NCI-H526 (cell line): Measurements from ENCODE around the gene FBXW11.

Experiments
- DNase-seq, 2 experiments: peaks; one replicate each; lab custom pipeline; 2025; lab: John Stamatoyannopoulos, UW

Gene FBXW11

DNA sequence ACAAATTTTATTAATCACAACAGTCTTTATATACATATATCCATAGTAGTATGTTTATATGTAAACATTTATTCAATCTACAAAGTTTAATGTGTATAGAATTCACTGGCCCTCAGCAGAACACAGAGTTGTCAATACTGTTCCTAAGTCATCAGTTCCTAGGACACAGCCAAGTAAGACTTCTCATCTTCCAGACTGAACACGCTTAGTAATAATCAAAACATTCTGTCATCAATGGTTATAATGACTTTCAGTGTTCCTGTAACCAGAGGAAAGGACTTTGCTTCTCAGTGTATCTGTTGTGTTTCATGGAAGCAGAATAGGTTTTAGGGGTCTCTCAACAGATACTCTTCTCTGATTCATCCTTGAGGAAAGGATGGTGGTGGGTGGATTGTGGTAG is 138.7 kb downstream of the FBXW11 start:
- no peak for DNase-seq

DNA sequence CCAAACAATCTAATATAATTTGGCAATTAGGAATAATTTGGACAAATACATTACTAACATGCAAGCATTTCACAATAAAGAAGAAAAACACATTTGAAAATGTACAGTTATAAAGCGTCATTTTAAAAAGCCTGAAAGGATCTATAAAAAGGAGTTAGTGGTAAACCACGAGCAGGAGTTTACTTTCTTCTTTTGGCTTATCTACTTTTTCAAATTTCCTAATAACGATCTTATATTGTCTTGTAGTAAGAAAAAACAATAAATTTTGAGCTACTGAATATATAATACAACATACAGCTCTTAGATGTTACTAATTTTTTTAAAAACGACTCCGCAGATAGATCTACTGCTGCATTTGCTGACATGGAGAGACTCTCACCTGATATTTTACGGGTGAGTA is 141.0 kb downstream of the FBXW11 start:
- no peak for DNase-seq

DNA sequence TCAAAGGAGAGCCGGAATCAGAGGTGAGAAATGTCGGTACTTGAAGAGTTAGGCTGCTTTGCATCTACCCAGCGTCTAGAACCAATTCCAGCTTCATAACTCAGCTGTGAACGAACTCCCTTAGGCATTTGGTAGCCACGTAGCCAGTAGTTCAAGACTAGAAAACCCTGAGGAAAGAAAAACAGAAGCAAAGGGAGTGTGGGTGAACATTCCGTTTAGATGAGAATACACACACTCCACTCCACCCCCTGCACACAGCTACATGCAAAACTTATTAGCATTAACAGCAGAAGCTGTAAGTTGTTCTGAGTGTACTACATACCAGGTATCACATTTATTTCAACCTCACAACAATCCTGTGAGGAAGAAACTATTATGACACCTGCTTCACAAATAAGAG is 142.5 kb downstream of the FBXW11 start:
- no peak for DNase-seq

DNA sequence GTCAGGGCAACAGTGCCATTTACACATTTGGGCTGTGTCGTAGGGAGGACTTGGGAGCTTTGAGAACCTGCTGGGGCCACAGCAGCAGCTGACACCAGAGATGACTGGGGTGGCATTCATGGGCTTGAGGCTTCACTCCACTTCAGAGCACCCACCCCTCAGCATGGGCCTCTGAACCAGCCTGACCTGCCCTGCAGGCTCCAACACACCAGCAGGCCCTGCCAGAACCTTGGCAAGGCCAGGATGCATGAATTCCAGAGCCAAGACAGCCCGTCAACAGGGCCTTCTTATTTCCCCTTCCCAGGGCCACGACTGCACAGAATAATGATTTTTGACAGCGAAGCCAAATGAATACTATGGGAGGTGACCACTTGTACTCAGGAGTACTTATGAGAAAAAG is 143.8 kb downstream of the FBXW11 start:
- no peak for DNase-seq

DNA sequence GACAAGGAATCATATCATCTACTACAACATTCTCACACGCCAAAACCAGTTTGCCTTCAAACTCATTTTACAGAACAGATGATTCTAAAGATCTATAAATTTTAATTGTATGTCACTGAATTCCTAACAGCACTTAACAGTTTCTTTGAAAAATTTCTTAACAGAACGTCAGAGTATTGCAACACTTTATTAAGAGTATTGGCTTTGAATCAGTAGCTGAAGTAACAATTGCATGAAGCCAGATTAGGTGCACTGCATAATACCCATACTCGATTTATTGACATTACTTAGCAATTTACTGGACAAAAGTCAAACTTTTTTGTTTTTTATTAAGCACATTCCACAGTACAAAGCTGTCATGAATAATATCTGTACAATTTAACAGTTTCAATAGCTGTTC is 145.1 kb downstream of the FBXW11 start:
- no peak for DNase-seq

DNA sequence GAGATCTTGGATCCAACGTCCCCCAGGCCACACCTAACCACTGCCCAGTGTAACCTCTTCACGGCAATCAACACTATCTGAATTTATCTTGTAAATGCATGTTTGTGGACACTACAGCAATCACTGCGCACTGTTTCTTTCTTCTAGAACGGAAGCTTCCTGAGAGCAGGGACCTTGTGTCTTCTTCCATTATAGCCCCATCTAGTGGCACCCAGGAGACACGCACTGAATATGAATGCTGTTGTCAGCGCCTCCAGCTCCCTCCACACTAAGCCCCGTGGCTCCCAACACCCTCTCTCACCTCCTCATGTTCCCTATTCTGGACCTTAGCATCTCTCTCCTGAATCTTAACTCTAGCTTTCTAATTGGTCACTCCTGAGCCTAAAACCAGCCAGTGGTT is 148.1 kb downstream of the FBXW11 start:
- peak in 1 of 2 experiments; percentile 27 for DNase-seq

DNA sequence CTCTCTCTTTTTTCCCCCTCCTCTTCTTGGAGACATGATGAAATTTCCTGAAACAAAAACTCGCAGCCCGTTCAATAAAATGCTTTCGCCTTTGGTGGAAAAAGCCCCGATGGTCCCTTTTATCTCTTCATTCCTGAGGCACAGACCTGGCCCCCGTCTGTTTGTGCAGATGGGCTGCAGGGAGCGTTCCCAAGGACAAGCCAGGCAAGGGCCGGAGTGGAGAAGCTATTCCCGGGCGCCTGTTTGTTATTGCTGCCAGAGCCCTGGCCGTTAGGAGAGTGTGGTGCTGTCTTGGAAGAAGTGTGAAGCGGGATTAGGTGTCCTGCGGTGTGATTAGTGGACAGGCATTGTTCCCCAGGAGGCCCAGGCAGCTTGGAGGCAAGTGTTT is 149.0 kb downstream of the FBXW11 start:
- DNase-seq = no peak

DNA sequence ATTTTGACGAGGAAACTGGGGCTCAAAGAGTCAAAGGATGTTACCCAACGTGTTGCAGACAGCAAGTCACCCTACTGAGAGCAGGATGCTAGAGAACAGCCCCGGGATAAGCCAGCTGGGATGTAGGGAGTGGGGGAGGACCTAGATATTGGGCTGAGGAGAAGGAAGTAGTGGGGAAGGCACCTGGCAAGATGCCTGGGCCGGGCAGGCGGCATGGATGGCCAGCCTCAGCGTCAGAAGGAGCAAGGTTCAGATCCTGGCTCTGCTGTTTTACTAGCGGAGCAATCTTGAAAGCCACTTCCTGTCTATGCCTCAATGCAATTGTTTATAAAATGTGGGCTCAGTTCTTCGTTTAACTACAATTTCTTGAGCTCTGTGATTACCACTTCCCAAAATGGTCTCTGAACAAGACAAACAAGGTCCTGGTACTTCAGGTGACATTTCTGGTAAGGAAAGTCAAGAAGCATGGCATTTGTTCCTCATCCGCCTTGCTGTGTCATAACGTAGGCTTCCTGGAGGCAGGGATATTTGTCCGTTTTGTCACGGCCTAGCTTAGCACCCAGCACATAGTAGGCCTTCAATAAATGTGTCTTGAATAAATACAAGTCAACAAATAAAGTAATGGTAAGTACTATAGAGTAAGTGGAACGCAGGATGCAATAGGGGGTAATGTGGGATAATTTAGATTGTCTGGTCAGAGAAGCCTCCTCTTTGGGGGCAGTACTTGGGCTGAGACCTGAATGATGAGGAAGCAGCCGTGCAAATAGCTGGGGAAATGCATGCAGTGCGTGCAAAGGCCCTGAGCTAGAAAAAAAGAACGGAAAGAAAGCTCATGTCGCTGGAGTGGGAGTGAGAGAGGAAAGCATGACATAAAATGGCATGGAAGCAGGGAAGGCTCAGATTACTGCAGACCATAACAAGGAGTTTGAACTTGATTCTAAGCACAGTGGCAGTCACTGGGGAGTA is 150.4 kb downstream of the FBXW11 start:
- no peak for DNase-seq

DNA sequence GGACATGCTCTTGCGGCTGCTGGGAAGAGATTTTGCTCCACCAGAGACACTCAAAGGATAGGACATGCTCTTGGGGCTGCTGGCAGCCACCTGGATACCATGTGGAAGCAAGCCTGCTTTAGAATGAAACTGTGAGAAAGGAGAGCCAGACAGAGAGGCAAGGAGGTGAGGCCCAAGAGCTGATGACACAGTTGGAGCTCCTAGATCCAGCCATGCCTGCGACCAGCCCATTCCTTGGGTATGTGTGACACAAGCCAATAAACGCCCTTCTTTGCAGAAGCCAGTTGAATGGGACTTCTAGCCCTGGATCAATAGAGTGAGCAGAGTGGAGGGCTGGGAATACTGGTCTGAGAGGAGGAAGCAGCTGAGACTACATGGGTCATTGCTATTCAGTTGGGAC is 151.2 kb downstream of the FBXW11 start:
- no peak for DNase-seq

DNA sequence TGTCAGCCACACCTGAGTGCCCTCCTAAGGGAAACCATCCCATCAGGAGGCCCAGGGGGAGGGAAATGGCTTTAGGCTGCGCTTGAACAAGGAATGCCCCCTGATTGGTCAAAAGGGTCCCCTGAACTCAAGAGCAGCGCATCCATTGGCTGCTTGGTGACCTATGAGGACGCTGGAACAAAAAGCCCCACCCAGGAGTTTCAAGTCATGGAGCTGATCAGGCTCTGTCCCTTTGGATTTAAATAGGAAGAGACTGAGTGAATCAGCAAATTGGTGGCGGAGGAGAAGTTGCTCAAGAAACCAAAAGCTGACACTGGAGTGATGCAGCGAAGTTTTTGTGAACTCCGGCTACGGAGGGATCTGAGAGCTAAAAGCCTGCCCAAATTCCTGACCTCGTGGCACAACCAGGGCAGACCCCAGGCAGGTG is 154.2 kb downstream of the FBXW11 start:
- DNase-seq = no peak

DNA sequence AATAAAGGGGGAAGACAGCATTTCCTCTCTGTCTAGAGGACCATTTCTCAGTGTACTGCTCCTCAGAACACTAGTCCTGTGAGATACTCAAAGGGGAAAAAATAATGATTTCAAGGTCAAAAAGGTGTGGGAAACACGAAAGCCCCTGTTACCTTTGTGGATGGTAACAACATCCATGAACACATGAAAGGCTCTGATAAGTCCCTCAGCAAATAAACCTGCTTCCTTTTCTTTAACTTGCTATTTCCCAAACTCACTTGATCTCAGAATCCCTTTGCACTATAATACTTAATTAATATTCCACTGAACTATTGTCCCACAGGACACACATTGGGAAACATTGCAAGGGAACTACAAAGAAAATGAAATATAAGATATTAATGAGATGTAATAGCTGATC is 155.2 kb downstream of the FBXW11 start:
- DNase-seq = no peak

DNA sequence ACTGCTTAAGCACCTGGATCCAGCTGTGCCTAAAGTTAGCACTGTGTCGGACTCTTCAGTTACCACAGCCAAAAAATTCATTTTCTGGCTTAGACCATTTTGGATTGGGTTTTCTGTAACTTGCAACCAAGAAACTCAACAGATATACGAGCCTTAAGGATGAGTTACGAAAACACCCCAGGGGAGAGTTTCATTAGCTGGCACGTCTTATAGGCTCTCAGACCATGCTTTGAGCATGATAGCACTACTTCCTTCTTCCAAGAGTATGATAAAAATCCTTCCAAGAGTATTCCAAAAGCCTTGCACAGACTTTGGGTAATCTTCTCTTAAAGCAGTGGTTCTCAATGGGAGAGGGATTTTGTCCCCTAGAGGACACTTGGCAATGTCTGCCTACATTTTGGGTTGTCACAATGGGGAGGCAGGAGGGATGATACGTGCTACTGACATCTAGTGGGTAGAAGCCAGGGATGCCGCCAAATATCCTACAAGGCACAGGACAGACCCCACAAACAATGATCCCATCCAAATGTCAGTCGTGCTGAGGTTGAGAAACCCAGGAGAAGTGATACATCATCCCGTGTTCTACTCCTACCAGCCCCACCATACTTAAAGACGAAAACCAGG is 156.0 kb downstream of the FBXW11 start:
- peak in 1 of 2 experiments; percentile 25 for DNase-seq

DNA sequence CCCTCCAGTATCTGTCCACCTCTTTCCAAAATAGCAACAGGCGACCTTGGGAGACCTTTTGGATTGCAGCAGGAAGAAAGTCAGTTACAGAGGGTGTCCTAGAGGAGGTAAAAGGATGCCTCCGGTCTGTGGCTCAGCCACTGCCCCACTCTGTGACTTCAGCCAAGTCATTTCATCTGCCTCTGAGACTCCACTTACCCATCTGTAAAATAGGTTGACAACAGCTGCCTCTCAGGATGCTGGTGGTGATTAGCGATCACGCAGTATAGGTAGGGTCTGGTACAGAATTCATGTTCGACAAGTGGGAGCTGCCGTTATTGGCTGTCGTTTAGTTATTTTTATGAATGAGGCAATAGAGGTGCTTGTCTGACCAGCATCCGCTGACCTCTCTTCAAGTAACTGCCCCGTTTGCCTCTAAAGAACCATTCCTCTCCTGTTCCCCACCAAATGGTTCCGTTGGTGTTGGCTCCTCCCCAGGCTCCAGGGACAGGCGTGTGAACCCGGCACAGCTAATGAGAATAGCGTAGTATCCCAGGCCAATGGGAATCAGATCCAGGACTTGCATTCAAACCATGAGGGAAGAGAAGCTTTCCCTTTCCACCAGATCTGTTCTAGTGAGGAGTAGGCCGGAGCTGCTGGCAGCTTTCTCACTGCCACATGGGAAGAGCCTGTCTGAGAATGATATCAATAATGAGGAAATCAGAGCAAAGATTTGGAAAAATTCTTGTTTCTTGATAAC is 156.7 kb downstream of the FBXW11 start:
- DNase-seq = no peak

DNA sequence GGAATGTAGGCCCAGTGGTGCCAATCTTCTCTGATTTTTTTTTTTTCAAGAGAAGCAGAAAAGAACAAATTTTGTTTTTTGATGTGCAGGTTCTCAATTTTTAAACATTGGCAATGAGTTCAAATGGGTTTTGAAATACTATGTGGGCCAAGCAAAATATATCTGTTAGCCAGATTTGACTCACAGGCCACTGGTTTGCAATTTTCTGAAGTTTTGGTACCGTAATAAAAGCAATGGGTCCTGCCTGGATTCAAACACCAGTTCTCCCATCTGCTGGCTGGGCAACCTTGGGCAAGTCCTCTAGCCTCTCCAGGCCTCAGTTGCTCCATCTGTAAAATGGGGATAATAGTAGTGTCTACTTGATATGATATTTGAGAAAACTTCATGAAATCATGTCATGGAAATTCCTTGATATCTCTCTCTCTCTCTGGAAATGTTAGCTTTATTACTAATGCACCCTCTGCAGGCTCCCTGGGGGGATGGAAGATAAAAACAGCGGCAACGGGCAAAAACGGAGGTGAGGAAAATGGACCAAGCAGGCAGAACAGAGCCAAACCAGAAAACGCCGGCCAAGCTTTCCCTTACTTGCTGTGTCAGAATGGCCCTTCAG is 157.4 kb downstream of the FBXW11 start:
- DNase-seq = no peak

DNA sequence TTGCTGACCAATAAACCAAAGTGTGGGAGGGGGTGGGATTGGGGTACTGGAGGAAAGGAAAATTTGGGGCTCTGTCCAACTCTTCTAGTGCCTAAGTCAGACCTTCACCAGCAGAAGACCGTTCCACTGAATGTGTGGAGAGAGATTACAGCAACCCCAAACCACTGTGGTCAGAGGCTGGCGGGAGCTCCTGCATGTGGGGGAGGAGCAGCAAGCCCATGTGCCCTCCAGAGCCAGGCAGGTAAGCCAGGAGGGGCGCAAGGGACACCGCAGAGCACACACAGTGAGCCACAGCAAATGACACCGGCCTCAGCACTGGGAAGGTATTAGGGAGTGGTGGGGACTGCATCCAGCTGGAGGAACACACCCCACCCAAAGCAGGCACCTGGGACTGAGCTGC is 158.0 kb downstream of the FBXW11 start:
- DNase-seq = no peak

DNA sequence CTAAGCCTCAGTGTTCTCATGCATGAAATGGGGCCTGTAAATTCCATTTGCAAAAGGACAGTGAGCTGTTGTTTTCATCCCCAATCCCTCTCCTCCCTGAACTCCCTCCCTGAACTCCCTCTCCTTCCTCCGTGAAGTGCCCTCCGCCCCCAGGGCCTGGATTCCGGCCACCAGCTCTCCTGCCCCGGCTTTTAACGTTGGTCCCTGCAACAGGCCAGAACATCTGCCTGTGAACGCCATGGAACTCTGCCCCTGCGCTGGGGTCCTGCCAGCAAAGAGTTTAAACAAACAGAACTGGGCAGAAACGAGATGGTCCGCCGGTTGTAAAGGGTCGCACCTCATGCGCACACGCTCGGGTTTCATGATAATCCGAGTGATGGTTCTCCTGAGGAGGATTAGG is 158.4 kb downstream of the FBXW11 start:
- no peak for DNase-seq

DNA sequence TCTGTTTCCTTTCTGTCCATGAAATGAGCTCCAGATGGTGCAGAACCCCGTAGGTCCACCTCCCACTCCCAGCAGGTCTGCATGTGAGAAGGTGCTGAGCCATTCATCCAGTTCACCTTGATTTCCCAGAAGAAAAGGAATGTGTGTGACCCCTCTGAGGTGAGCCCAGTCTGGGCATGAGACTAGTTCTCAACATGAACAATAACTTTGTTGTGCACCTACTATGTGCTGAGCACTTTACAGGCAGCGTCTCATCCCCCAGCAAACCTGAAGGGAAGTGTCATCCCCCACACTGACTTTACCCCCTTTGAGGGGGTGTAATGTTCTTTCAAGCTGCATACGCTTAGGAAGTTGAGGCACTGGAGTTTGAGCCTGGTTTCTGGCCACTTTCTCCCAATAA is 159.4 kb downstream of the FBXW11 start:
- no peak for DNase-seq

DNA sequence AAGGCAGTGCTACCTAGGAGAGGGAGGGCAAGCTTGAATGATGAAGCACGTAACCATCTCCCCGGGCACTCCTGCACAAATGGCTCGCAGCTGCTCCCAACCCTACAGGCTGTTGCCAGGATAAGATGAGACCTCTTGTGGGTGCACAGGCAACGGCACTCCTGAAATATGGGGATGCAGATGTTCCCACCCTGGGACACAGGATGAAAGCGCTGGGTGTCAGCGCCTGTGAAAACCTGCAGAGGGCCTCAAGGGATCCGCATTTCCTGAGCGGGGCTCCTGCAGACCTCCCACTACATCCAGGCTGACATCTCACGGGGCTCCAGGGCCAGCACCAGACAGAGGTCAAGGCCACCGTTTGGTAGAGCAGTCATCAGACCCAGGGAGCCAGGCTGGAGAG is 160.1 kb downstream of the FBXW11 start:
- DNase-seq = no peak

DNA sequence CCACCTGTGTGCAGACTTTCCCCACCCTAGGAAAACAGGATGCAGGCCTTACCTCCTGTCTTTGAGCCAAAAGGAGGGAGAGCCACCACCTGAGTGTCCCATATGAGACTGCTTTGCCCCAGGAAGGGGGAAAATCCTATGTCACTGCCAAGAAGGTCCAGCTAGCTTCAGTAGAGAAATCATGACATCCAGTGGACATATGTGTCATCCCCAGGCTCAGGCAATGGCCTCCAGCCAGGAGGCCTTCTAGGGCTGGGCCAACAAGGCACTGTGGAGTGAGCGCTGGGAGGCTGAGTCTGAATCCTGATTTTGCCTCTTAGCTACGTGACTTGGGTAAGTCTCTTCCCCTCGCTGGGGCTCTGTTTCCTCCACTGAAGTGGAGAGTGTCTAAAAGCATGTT is 160.6 kb downstream of the FBXW11 start:
- no peak for DNase-seq

DNA sequence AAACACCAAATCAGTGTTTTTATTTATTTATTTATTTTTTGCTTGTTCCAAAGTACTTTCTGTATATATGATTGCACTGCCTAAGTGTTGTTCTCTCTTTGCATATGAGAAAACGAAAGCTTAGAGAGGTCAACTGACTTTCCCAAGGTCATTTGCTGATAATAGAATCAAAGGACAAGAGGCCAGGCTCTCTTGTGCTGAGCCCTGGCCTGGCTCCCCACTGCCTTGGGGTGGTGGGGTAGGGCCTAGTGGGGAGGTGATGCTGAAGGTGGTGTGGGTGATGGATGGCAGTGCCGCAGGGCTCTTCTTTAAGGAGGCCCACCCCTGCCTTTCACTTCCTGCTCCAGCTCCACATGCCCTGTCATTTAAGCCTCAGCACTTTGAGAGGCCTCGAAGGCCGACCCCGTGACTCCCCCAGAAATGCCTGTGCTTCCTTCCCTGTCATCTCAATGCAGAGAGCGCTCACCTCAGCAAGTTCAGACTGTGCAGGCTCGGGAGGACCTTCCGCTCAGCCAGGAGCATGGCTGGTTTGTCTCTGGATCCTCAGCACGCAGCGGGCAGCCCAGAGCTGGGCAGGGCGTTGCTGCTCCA is 161.3 kb downstream of the FBXW11 start:
- DNase-seq = no peak

DNA sequence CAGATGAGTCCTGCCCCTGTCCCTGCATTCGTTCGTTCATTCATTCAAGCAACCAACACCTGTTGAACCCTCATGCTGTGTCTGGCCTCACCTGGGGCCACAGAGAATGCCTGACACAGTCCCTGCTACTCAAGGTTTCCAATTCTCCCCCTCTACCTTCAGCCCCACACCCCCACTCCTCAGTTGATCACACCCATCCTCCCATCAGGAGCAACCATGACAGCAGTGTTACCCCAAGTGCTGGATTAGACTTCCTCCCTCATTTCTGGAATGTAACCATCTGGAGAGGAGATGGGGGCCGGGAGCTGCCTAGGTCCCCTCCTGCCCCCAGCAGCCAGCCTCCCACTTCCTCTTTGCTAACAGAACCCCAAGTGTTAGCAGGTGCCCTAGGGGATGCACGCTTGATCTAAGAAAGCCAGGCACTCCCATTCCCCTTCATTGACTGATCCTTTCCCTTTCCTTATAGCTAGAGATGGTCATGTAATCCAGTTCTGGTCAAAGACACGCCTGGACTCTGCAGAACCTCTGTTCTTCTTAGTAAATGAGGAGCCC is 163.6 kb downstream of the FBXW11 start:
- no peak for DNase-seq
